Right lobe of liver (tissue), 4 donors: ENCODE data around the gene SLC9A5.

ENCODE experiments used
- CTCF ChIP-seq, 4 donors: fragments of 200-600 bp in 3 of 4; fragments of 450-650 bp in 1 of 4; IDR thresholded peaks; one replicate each; pipeline versions ENCODE4 v1.5.1 to v1.8.0; 2016 to 2022; ENCODE audit warnings: antibody characterized with exemption in 4 of 4, mild to moderate bottlenecking in 2 of 4
- POLR2A ChIP-seq: fragments of 450-650 bp; IDR thresholded peaks from one replicate; pipeline ENCODE4 v1.6.1; 2017; ENCODE audit warnings: antibody characterized with exemption, mild to moderate bottlenecking
- donor health status: DM: no; HTN: no; CAD: no.
- donor health status: DM: no; HTN: no; CAD: no.
- donor health status: DM: no; HTN: yes; CAD: no.

DNA sequence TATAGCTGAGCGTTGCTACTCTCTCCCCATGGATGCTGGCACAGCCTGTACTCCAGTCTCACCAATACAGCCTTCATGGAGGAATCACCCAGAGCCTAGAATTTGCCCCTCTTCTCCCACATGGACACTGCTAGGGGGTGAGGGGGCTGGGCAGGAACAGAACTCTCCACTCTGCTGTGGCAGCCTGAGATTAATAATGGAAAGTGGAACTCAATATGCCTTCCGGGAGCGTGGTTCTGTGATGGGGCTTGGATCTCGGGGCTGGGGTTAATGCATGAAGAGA, 1.2 kb downstream of the SLC9A5 start:
- TF ChIP-seq CTCF (IDR thresholded peaks at IDR 0.05) (no peak), POLR2A (no peak)
